Endothelial cell of umbilical vein (primary cell): ENCODE data around the gene ROPN1. TPM values are rescaled to one million over a fixed set of nuclear protein-coding genes. Genes with fewer than 3 reads are reported as not detected.

ENCODE experiments used
- BruUV-seq: library from RNA; stranded (reverse); fragments of 400-500 nt; replicated peaks from 2 replicates; lab custom pipeline; 2021; lab: Mats Ljungman, UMichigan
- CTCF ChIA-PET: fragments of 300-600, 350-600 bp; sonication (Branson Sonifier 250); formaldehyde crosslinking; loops from one replicate; lab custom pipeline; 2021; ENCODE audit warnings: antibody characterized with exemption, inconsistent platforms; lab: Charles Lee
- POLR2A ChIA-PET: fragments of 300-600, 350-600 bp; sonication (Branson Sonifier 250); formaldehyde crosslinking; loops from one replicate; lab custom pipeline; 2021; ENCODE audit warnings: antibody characterized with exemption, inconsistent platforms; lab: Charles Lee
- DNase-seq: peaks from one replicate; pipeline ENCODE4 v3.0.0-alpha.2; 2011; ENCODE audit warnings: low read depth, low spot score
- FAIRE-seq: peaks from 2 replicates; lab custom pipeline; 2011; peaks lifted over from hg19 to GRCh38; lab: Jason Lieb, UNC
- H2AFZ ChIP-seq: 2 replicates; pipeline ENCODE4 v1.6.0; 2012; ENCODE audit warnings: low read depth, low read length, control low read depth, inconsistent platforms
- H3K27ac ChIP-seq: 2 replicates; pipeline ENCODE4 v1.5.1; 2011; ENCODE audit warnings: low read depth, mild to moderate bottlenecking, control low read depth, low read length, moderate library complexity; ENCODE audit not compliant: insufficient read depth
- H3K27me3 ChIP-seq, 2 experiments: 2 replicates each; pipeline versions ENCODE4 v1.6.0 to v1.6.1; 2011; ENCODE audit warnings: low read length in 2 of 2, mixed read lengths in 1 of 2; ENCODE audit not compliant: control insufficient read depth in 2 of 2, insufficient read depth in 2 of 2
- H3K36me3 ChIP-seq, 2 experiments: 2 replicates in 1 of 2; 3 replicates in 1 of 2; pipeline ENCODE4 v1.5.1; 2011; ENCODE audit warnings: low read length in 2 of 2, mild to moderate bottlenecking in 1 of 2, moderate library complexity in 1 of 2; ENCODE audit not compliant: control insufficient read depth in 2 of 2, insufficient read depth in 2 of 2; ENCODE audit errors: extremely low read depth in 1 of 2
- H3K4me1 ChIP-seq: 3 replicates; pipeline ENCODE4 v1.5.1; 2011; ENCODE audit warnings: mild to moderate bottlenecking, low read length; ENCODE audit not compliant: control insufficient read depth, insufficient read depth; ENCODE audit errors: extremely low read depth
- H3K4me2 ChIP-seq: 2 replicates; pipeline ENCODE4 v1.6.1; 2011; ENCODE audit warnings: low read length, control low read depth, mixed read lengths; ENCODE audit not compliant: insufficient read depth
- H3K4me3 ChIP-seq, 3 experiments: fragments of 200-600 bp in 1 of 3; sonication (generic), shearing (Covaris generic) in 1 of 3; replicated peaks in 1 of 3; 2 replicates each; pipeline ENCODE4 v1.5.1; 2011 to 2016; ENCODE audit warnings: control low read depth in 3 of 3, low read length in 3 of 3, mild to moderate bottlenecking in 2 of 3, inconsistent platforms in 1 of 3, low read depth in 1 of 3, moderate library complexity in 1 of 3; ENCODE audit not compliant: insufficient read depth in 1 of 3
- H3K79me2 ChIP-seq: 2 replicates; pipeline ENCODE4 v1.6.0; 2012; ENCODE audit warnings: low read length, inconsistent platforms; ENCODE audit not compliant: control insufficient read depth, insufficient read depth
- H3K9ac ChIP-seq: replicated peaks from 2 replicates; pipeline ENCODE3; 2011; ENCODE audit warnings: low read length, control low read depth; ENCODE audit not compliant: insufficient read depth; ENCODE audit errors: extremely low read depth
- H3K9me1 ChIP-seq: replicated peaks from 3 replicates; pipeline ENCODE4 v1.6.0; 2011; ENCODE audit warnings: mild to moderate bottlenecking, low read length; ENCODE audit not compliant: control insufficient read depth, insufficient read depth; ENCODE audit errors: extremely low read depth
- H3K9me3 ChIP-seq: replicated peaks from 2 replicates; pipeline ENCODE4 v1.5.1; 2012; ENCODE audit warnings: low read length, inconsistent platforms; ENCODE audit not compliant: control insufficient read depth, insufficient read depth
- H4K20me1 ChIP-seq: replicated peaks from 2 replicates; pipeline ENCODE3; 2011; ENCODE audit warnings: mild to moderate bottlenecking, low read length; ENCODE audit not compliant: control insufficient read depth, insufficient read depth; ENCODE audit errors: extremely low read depth
- EZH2 ChIP-seq: IDR thresholded peaks from 2 replicates; pipeline ENCODE4 v1.6.1; 2012; ENCODE audit warnings: borderline replicate concordance, low read depth, mild to moderate bottlenecking, moderate library complexity, low read length, inconsistent platforms; ENCODE audit not compliant: severe bottlenecking
- FOS ChIP-seq: IDR thresholded peaks from 2 replicates; pipeline ENCODE4 v1.6.1; 2011; ENCODE audit warnings: mild to moderate bottlenecking, low read length, moderate library complexity, borderline replicate concordance; ENCODE audit not compliant: insufficient read depth
- GATA2 ChIP-seq: IDR thresholded peaks from 2 replicates; pipeline ENCODE4 v1.7.0; 2011; ENCODE audit warnings: low read depth, mild to moderate bottlenecking, moderate library complexity, mixed read lengths, low read length; ENCODE audit not compliant: insufficient read length, insufficient read depth
- JUN ChIP-seq: IDR thresholded peaks from 2 replicates; pipeline ENCODE4 v1.6.1; 2011; ENCODE audit warnings: borderline replicate concordance, low read depth; ENCODE audit not compliant: insufficient read length, insufficient read depth
- MYC ChIP-seq: IDR thresholded peaks from one replicate; pipeline ENCODE4 v1.6.1; 2011; ENCODE audit warnings: mild to moderate bottlenecking, low read depth, low read length
- POLR2A ChIP-seq: IDR thresholded peaks from 2 replicates; pipeline ENCODE4 v1.6.1; 2012; ENCODE audit warnings: low read depth, mild to moderate bottlenecking, control low read depth, low read length
- POLR2AphosphoS5 ChIP-seq: IDR thresholded peaks from 2 replicates; pipeline ENCODE4 v1.6.1; 2012; ENCODE audit warnings: low read depth, mild to moderate bottlenecking, control low read depth, low read length, moderate library complexity; ENCODE audit not compliant: insufficient read depth
- dilution Hi-C: fragments of 300-500 bp; cut with MboI; formaldehyde crosslinking; loops from one replicate; pipeline ENCODE4 v1.15.0; 2019; ENCODE audit warnings: low sequenced_read_pairs; ENCODE audit not compliant: extremely low pct_ligation_motif_present
- intact Hi-C: fragments of 100-400 bp; cut with micrococcal nuclease; formaldehyde crosslinking; loops from one replicate; pipeline ENCODE4 v1.10.0; 2022
- polyA plus RNA-seq, 4 experiments: library from polyadenylated mRNA; depleted of rRNA in 3 of 4; stranded (reverse) in 3 of 4; unstranded in 1 of 4; fragments of >200 nt; gene quantifications; 2 replicates each; pipeline versions ENCODE4 v1.2.1 to v1.2.3, GENCODE V29; 2011 to 2012; ENCODE audit warnings: missing spikeins in 1 of 4
- total RNA-seq: library from RNA; stranded (reverse); gene quantifications from 2 replicates; pipeline ENCODE4 v1.2.3, GENCODE V29; 2021
- TF ChIP-seq, protein P1 (sequence below), 2 donors: IDR thresholded peaks; 1 replicate in 1 of 2; 2 replicates in 1 of 2; pipeline ENCODE4 v1.5.1; 2011; ENCODE audit warnings: low read length in 2 of 2, mild to moderate bottlenecking in 2 of 2, moderate library complexity in 2 of 2, control low read depth in 1 of 2, inconsistent platforms in 1 of 2, low read depth in 1 of 2; ENCODE audit not compliant: insufficient read depth in 1 of 2; ENCODE audit errors: extremely low read depth in 1 of 2
- TF ChIP-seq, protein P2 (sequence below): IDR thresholded peaks from 2 replicates; pipeline ENCODE4 v1.6.1; 2011; ENCODE audit not compliant: insufficient read depth, insufficient read length

Gene ROPN1
- total and polyA plus RNA-seq, 2 donors (not counting 3 experiments of a cell fraction or from before 2014, with no cell fraction given) = not detected

- TF ChIP-seq FOS (no peak), POLR2AphosphoS5 (no peak), EZH2 (no peak), POLR2A (no peak), MYC (no peak), JUN (no peak), GATA2 (no peak)
- TF ChIP-seq, protein P1, sequence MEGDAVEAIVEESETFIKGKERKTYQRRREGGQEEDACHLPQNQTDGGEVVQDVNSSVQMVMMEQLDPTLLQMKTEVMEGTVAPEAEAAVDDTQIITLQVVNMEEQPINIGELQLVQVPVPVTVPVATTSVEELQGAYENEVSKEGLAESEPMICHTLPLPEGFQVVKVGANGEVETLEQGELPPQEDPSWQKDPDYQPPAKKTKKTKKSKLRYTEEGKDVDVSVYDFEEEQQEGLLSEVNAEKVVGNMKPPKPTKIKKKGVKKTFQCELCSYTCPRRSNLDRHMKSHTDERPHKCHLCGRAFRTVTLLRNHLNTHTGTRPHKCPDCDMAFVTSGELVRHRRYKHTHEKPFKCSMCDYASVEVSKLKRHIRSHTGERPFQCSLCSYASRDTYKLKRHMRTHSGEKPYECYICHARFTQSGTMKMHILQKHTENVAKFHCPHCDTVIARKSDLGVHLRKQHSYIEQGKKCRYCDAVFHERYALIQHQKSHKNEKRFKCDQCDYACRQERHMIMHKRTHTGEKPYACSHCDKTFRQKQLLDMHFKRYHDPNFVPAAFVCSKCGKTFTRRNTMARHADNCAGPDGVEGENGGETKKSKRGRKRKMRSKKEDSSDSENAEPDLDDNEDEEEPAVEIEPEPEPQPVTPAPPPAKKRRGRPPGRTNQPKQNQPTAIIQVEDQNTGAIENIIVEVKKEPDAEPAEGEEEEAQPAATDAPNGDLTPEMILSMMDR (IDR thresholded peaks at IDR 0.05; ENCODE audit: extremely low read depth in 1 of 2, insufficient read depth in 1 of 2, low read depth in 1 of 2, low read length in 2 of 2) = no peak
- TF ChIP-seq, protein P2, sequence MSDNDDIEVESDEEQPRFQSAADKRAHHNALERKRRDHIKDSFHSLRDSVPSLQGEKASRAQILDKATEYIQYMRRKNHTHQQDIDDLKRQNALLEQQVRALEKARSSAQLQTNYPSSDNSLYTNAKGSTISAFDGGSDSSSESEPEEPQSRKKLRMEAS = no peak
- Histone ChIP-seq H3K36me3 (no peaks in the 10 kb centered on the region), H3K9me3 (no peaks in the 10 kb centered on the region), H2AFZ (no peak overlapping the region), H3K27ac (no peak overlapping the region), H3K27me3 (peaks cover 19 to 31% of the 10 kb centered on the region in 2 experiments), H3K9ac (no peak overlapping the region), H3K4me1 (peaks cover 6% of the 10 kb centered on the region), H4K20me1 (peaks cover 3% of the 10 kb centered on the region), H3K4me2 (no peak overlapping the region), H3K9me1 (no peaks in the 10 kb centered on the region), H3K79me2 (no peaks in the 10 kb centered on the region), H3K4me3 (no peak overlapping the region)
- dilution Hi-C loops (no loop called here), intact Hi-C loops (loop anchor here (1.0 to 5.0 kb wide), 5 partner anchors 43 to 523 kb away; no protein-coding TSS in a partner anchor)
- BruUV-seq = no TSS peak
- POLR2A ChIA-PET = no interaction called here
- DNase-seq (no peak), FAIRE-seq (no peak)
- CTCF ChIA-PET = interaction anchor here (0.7 to 4.1 kb wide), 10 partner anchors 8 to 247 kb away, joined by 3 to 48 read pairs (median 11); no protein-coding TSS in a partner anchor
Measured at GRCh38 chr3:124034844-124035152, 42.9 kb upstream of the ROPN1 start.
